ENCODE results near the gene SYNPO.

- TF ChIP-seq, protein P1, sequence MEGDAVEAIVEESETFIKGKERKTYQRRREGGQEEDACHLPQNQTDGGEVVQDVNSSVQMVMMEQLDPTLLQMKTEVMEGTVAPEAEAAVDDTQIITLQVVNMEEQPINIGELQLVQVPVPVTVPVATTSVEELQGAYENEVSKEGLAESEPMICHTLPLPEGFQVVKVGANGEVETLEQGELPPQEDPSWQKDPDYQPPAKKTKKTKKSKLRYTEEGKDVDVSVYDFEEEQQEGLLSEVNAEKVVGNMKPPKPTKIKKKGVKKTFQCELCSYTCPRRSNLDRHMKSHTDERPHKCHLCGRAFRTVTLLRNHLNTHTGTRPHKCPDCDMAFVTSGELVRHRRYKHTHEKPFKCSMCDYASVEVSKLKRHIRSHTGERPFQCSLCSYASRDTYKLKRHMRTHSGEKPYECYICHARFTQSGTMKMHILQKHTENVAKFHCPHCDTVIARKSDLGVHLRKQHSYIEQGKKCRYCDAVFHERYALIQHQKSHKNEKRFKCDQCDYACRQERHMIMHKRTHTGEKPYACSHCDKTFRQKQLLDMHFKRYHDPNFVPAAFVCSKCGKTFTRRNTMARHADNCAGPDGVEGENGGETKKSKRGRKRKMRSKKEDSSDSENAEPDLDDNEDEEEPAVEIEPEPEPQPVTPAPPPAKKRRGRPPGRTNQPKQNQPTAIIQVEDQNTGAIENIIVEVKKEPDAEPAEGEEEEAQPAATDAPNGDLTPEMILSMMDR (IDR thresholded peaks at IDR 0.05), result no peak
- TF ChIP-seq EP300 (IDR thresholded peaks at IDR 0.05; ENCODE audit: low read depth), result no peak
- TF ChIP-seq POLR2A (IDR thresholded peaks at IDR 0.05), result no peak
- no peak for TF ChIP-seq POLR2AphosphoS5 (IDR thresholded peaks at IDR 0.05)
Measured at GRCh38 chr5:150653145-150653761, 12.8 kb downstream of the SYNPO start.

Data from transverse colon (tissue), 4 donors.